GM06990 (cell line): ENCODE measurements around the gene SBF2.

Source experiments
- DNase-seq: peaks from one replicate; pipeline ENCODE4 v3.0.0-alpha.2; 2011; ENCODE audit not compliant: insufficient read length; ENCODE audit errors: extremely low read depth
- H3K27me3 ChIP-seq: replicated peaks from 2 replicates; pipeline ENCODE4 v1.6.0; 2011; ENCODE audit warnings: low read length; ENCODE audit not compliant: control insufficient read depth, insufficient read depth
- H3K36me3 ChIP-seq: 2 replicates; pipeline ENCODE4 v1.5.1; 2011; ENCODE audit warnings: low read length; ENCODE audit not compliant: control insufficient read depth, insufficient read depth
- H3K4me3 ChIP-seq: replicated peaks from 2 replicates; pipeline ENCODE4 v1.5.1; 2011; ENCODE audit warnings: low read depth, mild to moderate bottlenecking, control low read depth, low read length
- CTCF ChIP-seq: IDR thresholded peaks from 2 replicates; pipeline ENCODE4 v1.5.1; 2011; ENCODE audit warnings: low read length, control low read depth, mild to moderate bottlenecking, inconsistent platforms; ENCODE audit not compliant: insufficient read depth, poor library complexity, severe bottlenecking

SBF2 gene

GRCh38 chr11:10293423-10294289, at the start of gene SBF2:
Gene SBF2, minus strand, starts transcription at chr11:10294219. Its CDS starts 150 bp downstream, at chr11:10294069.
- Histone ChIP-seq H3K4me3 (peak within 1 kb of the TSS; percentile 63), H3K36me3 (no peaks in the 10 kb centered on the region), H3K27me3 (peaks cover 3% of the 10 kb centered on the region)
- TF ChIP-seq CTCF, result no peak
- DNase-seq, result peak; percentile 75

- DNase-seq, result no peak
- H3K36me3 ChIP-seq, result no peaks in the 10 kb centered on the region
- no peak for TF ChIP-seq CTCF
- H3K27me3 ChIP-seq, result no peaks in the 10 kb centered on the region
- no peak overlapping the region for H3K4me3 ChIP-seq
Observed at GRCh38 chr11:10338287-10338686, 44.3 kb upstream of the SBF2 start.

GRCh38 chr11:10333490-10333889, 39.5 kb upstream of the SBF2 start:
- Histone ChIP-seq H3K36me3 (no peaks in the 10 kb centered on the region), H3K27me3 (no peaks in the 10 kb centered on the region), H3K4me3 (no peak overlapping the region)
- no peak for TF ChIP-seq CTCF
- no peak for DNase-seq

GRCh38 chr11:10331548-10332289, 37.7 kb upstream of the SBF2 start:
- no peak for DNase-seq
- no peak for TF ChIP-seq CTCF
- no peaks in the 10 kb centered on the region for H3K36me3 ChIP-seq
- H3K4me3 ChIP-seq, result no peak overlapping the region
- no peaks in the 10 kb centered on the region for H3K27me3 ChIP-seq

GRCh38 chr11:10329935-10330334, 35.9 kb upstream of the SBF2 start:
- no peak for TF ChIP-seq CTCF
- Histone ChIP-seq H3K36me3 (no peaks in the 10 kb centered on the region), H3K27me3 (no peaks in the 10 kb centered on the region), H3K4me3 (no peak overlapping the region)
- no peak for DNase-seq
